Femur (tissue), 1 donor: ENCODE measurements around the gene IGFBP4.
A peak's percentile ranks its signal among the peaks of the same experiment; 100 is the strongest.
"Not testable (repeated sequence)": the region's sequence is repeated elsewhere in the genome, so short reads cannot be mapped to it uniquely, and the experiment has no call there.

Experiments used
- DNase-seq: peaks from one replicate; pipeline ENCODE4 v3.0.0-alpha.2; 2017

IGFBP4 gene

GRCh38 chr17:40443196-40443987 lies at the start of gene IGFBP4:
TSS of gene IGFBP4 (plus strand) at chr17:40443450. CDS start at chr17:40443736, 286 bp downstream.
- DNase-seq = peak; percentile 89

- DNase-seq = no peak
Measured at GRCh38 chr17:40399185-40399584, 44.1 kb upstream of the IGFBP4 start.

- no peak for DNase-seq
Measured at GRCh38 chr17:40402668-40403067, 40.6 kb upstream of the IGFBP4 start.

- DNase-seq = no peak
Measured at GRCh38 chr17:40404003-40404402, 39.2 kb upstream of the IGFBP4 start.

- DNase-seq = no peak
Measured at GRCh38 chr17:40407460-40407859, 35.8 kb upstream of the IGFBP4 start.

GRCh38 chr17:40409540-40409939 lies 33.7 kb upstream of the IGFBP4 start:
- not testable (repeated sequence) for DNase-seq

GRCh38 chr17:40410082-40410481 lies 33.2 kb upstream of the IGFBP4 start:
- no peak for DNase-seq

GRCh38 chr17:40411821-40412220 lies 31.4 kb upstream of the IGFBP4 start:
- no peak for DNase-seq

- no peak for DNase-seq
Measured at GRCh38 chr17:40412880-40413279, 30.4 kb upstream of the IGFBP4 start.

GRCh38 chr17:40414312-40414711 lies 28.9 kb upstream of the IGFBP4 start:
- not testable (repeated sequence) for DNase-seq

- no peak for DNase-seq
Measured at GRCh38 chr17:40415390-40415789, 27.9 kb upstream of the IGFBP4 start.

GRCh38 chr17:40416671-40417070 lies 26.6 kb upstream of the IGFBP4 start:
- no peak for DNase-seq

GRCh38 chr17:40417258-40417608 lies 26.0 kb upstream of the IGFBP4 start:
- DNase-seq = no peak

GRCh38 chr17:40417609-40418427 lies 25.4 kb upstream of the IGFBP4 start, which contains the start of gene TOP2A:
TSS of gene TOP2A (minus strand) at chr17:40417896. CDS start at chr17:40417791, 105 bp downstream.
- peak; percentile 99 for DNase-seq

GRCh38 chr17:40418428-40418706 lies 24.9 kb upstream of the IGFBP4 start:
- DNase-seq = no peak

- DNase-seq = no peak
Measured at GRCh38 chr17:40419559-40420331, 23.5 kb upstream of the IGFBP4 start.

GRCh38 chr17:40422990-40423633 lies 20.1 kb upstream of the IGFBP4 start:
- no peak for DNase-seq

- DNase-seq = no peak
Measured at GRCh38 chr17:40425741-40426140, 17.5 kb upstream of the IGFBP4 start.

GRCh38 chr17:40427002-40427491 lies 16.2 kb upstream of the IGFBP4 start:
- DNase-seq = no peak

- DNase-seq = no peak
Measured at GRCh38 chr17:40430272-40431230, 12.7 kb upstream of the IGFBP4 start.

GRCh38 chr17:40431231-40431602 lies 12.0 kb upstream of the IGFBP4 start:
- DNase-seq = no peak
